ENCODE results near the gene SPATA32.

SPATA32 gene

GRCh38 chr17:45307290-45308015, 45.6 kb upstream of the SPATA32 start:
- Histone ChIP-seq H3K36me3 (ENCODE audit: control insufficient read depth, low read length) (peaks cover 33% of the 10 kb centered on the region), H3K4me3 (ENCODE audit: low read length) (no peak overlapping the region), H3K9me2 (replicated peaks; ENCODE audit: control insufficient read depth, low read length) (no peaks in the 10 kb centered on the region), H3K27ac (ENCODE audit: low read depth, low read length) (no peak overlapping the region), H4K20me1 (ENCODE audit: control insufficient read depth, insufficient read depth, low read depth, low read length) (0 out of 2 replicates have a peak, but pooled peaks cover 3% of the 10 kb centered on the region), H3K9me3 (ENCODE audit: control insufficient read depth, insufficient read depth, low read length) (no peaks in the 10 kb centered on the region), H3K27me3 (ENCODE audit: control insufficient read depth, low read length) (no peaks in the 10 kb centered on the region), H3K4me2 (ENCODE audit: low read length) (peak overlapping the region; percentile 29), H3F3A (ENCODE audit: control insufficient read depth, insufficient read depth) (peaks cover 8% of the 10 kb centered on the region; the same call in 1 of the 2 replicates), H3K79me2 (ENCODE audit: control insufficient read depth, low read length) (peaks cover 77% of the 10 kb centered on the region), H3K4me1 (ENCODE audit: control insufficient read depth, low read length) (peaks cover 57% of the 10 kb centered on the region)
- TF ChIP-seq EZH2phosphoT487 (IDR thresholded peaks at IDR 0.05; ENCODE audit: borderline replicate concordance, low read length), result no peak
- peak; percentile 17 for TF ChIP-seq CTCF (IDR thresholded peaks at IDR 0.05; ENCODE audit: low read depth, low read length, poor library complexity, severe bottlenecking)

- H3K9me2 ChIP-seq (replicated peaks; ENCODE audit: control insufficient read depth, low read length), result no peaks in the 10 kb centered on the region
- no peaks in the 10 kb centered on the region for H3K27me3 ChIP-seq (ENCODE audit: control insufficient read depth, low read length)
- 0 out of 2 replicates have a peak, but pooled peaks cover 3% of the 10 kb centered on the region for H4K20me1 ChIP-seq (ENCODE audit: control insufficient read depth, insufficient read depth, low read depth, low read length)
- no peak overlapping the region for H3K4me3 ChIP-seq (ENCODE audit: low read length)
- TF ChIP-seq CTCF (IDR thresholded peaks at IDR 0.05; ENCODE audit: low read depth, low read length, poor library complexity, severe bottlenecking), result peak; percentile 28
- no peak for TF ChIP-seq EZH2phosphoT487 (IDR thresholded peaks at IDR 0.05; ENCODE audit: borderline replicate concordance, low read length)
- H3F3A ChIP-seq (ENCODE audit: control insufficient read depth, insufficient read depth), result peaks cover 5% of the 10 kb centered on the region; the same call in 1 of the 2 replicates
- peaks cover 73% of the 10 kb centered on the region for H3K79me2 ChIP-seq (ENCODE audit: control insufficient read depth, low read length)
- no peak overlapping the region for H3K4me2 ChIP-seq (ENCODE audit: low read length)
- H3K36me3 ChIP-seq (ENCODE audit: control insufficient read depth, low read length), result peaks cover 25% of the 10 kb centered on the region
- H3K9me3 ChIP-seq (ENCODE audit: control insufficient read depth, insufficient read depth, low read length), result no peaks in the 10 kb centered on the region
- peaks cover 57% of the 10 kb centered on the region for H3K4me1 ChIP-seq (ENCODE audit: control insufficient read depth, low read length)
- no peak overlapping the region for H3K27ac ChIP-seq (ENCODE audit: low read depth, low read length)
Observed at GRCh38 chr17:45306623-45307022, 44.7 kb upstream of the SPATA32 start.

- H3K9me2 ChIP-seq (replicated peaks; ENCODE audit: control insufficient read depth, low read length), result no peaks in the 10 kb centered on the region
- no peak overlapping the region for H3K27ac ChIP-seq (ENCODE audit: low read depth, low read length)
- H4K20me1 ChIP-seq (ENCODE audit: control insufficient read depth, insufficient read depth, low read depth, low read length), result 0 out of 2 replicates have a peak, but pooled peaks cover 3% of the 10 kb centered on the region
- H3K4me2 ChIP-seq (ENCODE audit: low read length), result no peak overlapping the region
- H3K79me2 ChIP-seq (ENCODE audit: control insufficient read depth, low read length), result peaks cover 71% of the 10 kb centered on the region
- TF ChIP-seq CTCF (IDR thresholded peaks at IDR 0.05; ENCODE audit: low read depth, low read length, poor library complexity, severe bottlenecking) (no peak), EZH2phosphoT487 (IDR thresholded peaks at IDR 0.05; ENCODE audit: borderline replicate concordance, low read length) (no peak)
- H3K4me3 ChIP-seq (ENCODE audit: low read length), result no peak overlapping the region
- H3K4me1 ChIP-seq (ENCODE audit: control insufficient read depth, low read length), result peaks cover 56% of the 10 kb centered on the region
- H3K9me3 ChIP-seq (ENCODE audit: control insufficient read depth, insufficient read depth, low read length), result no peaks in the 10 kb centered on the region
- H3F3A ChIP-seq (ENCODE audit: control insufficient read depth, insufficient read depth), result peaks cover 7% of the 10 kb centered on the region; the same call in 1 of the 2 replicates
- no peaks in the 10 kb centered on the region for H3K27me3 ChIP-seq (ENCODE audit: control insufficient read depth, low read length)
- peaks cover 20% of the 10 kb centered on the region for H3K36me3 ChIP-seq (ENCODE audit: control insufficient read depth, low read length)
Observed at GRCh38 chr17:45306094-45306493, 44.2 kb upstream of the SPATA32 start.

Data from DOHH2 (cell line).